Measurements from ENCODE around the gene SPAG7. TPM values are rescaled to one million over a fixed set of nuclear protein-coding genes. Genes with fewer than 3 reads are reported as not detected.

SPAG7 gene
- total RNA-seq, 1 experiment from 2014 or later = 97.3 TPM

GRCh38 chr17:4971826-4972225 is 4.2 kb upstream of the SPAG7 start:
- ATAC-seq (no peak), DNase-seq (ENCODE audit: low spot score) (no peak)
- POLR2A ChIA-PET = interaction anchor here (0.6 to 1.7 kb wide), 2 partner anchors 63 to 141 kb away, joined by 4 to 5 read pairs; no protein-coding TSS in a partner anchor
- CTCF ChIA-PET = interaction anchor here (3.2 kb wide), 1 partner anchor 8 kb away, joined by 14 read pairs; no protein-coding TSS in a partner anchor
- H3K4me3 Mint-ChIP-seq = no peak overlapping the region
- TF ChIP-seq, protein P1, sequence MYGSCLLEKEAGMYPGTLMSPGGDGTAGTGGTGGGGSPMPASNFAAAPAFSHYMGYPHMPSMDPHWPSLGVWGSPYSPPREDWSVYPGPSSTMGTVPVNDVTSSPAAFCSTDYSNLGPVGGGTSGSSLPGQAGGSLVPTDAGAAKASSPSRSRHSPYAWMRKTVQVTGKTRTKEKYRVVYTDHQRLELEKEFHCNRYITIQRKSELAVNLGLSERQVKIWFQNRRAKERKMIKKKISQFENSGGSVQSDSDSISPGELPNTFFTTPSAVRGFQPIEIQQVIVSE (CRISPR knock-in tag; IDR thresholded peaks at IDR 0.05; ENCODE audit: borderline replicate concordance) = no peak
- no peak for TF ChIP-seq SOX15 (CRISPR knock-in tag; IDR thresholded peaks at IDR 0.05)
- no peak for TF ChIP-seq EMX1 (CRISPR knock-in tag; IDR thresholded peaks at IDR 0.05)
- no peak for TF ChIP-seq ZNF423 (CRISPR knock-in tag; IDR thresholded peaks at IDR 0.05)
- no peak for TF ChIP-seq NR3C1 (CRISPR knock-in tag; conservative IDR thresholded peaks at IDR 0.05; ENCODE audit: low read depth)
- no peak for TF ChIP-seq CREM (CRISPR knock-in tag; IDR thresholded peaks at IDR 0.05)
- TF ChIP-seq PRRX2 (CRISPR knock-in tag; IDR thresholded peaks at IDR 0.05) = no peak
- TF ChIP-seq ZNF317 (CRISPR knock-in tag; IDR thresholded peaks at IDR 0.05; ENCODE audit: borderline replicate concordance, low read depth) = no peak
- no peak for TF ChIP-seq ZNF219 (CRISPR knock-in tag; IDR thresholded peaks at IDR 0.05; ENCODE audit: borderline replicate concordance)
- TF ChIP-seq, protein P2, sequence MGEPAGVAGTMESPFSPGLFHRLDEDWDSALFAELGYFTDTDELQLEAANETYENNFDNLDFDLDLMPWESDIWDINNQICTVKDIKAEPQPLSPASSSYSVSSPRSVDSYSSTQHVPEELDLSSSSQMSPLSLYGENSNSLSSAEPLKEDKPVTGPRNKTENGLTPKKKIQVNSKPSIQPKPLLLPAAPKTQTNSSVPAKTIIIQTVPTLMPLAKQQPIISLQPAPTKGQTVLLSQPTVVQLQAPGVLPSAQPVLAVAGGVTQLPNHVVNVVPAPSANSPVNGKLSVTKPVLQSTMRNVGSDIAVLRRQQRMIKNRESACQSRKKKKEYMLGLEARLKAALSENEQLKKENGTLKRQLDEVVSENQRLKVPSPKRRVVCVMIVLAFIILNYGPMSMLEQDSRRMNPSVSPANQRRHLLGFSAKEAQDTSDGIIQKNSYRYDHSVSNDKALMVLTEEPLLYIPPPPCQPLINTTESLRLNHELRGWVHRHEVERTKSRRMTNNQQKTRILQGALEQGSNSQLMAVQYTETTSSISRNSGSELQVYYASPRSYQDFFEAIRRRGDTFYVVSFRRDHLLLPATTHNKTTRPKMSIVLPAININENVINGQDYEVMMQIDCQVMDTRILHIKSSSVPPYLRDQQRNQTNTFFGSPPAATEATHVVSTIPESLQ (CRISPR knock-in tag; IDR thresholded peaks at IDR 0.05) = no peak
- no peak for TF ChIP-seq KAT7 (CRISPR knock-in tag; IDR thresholded peaks at IDR 0.05; ENCODE audit: borderline replicate concordance)
- TF ChIP-seq IRF2 (CRISPR knock-in tag; IDR thresholded peaks at IDR 0.05; ENCODE audit: borderline replicate concordance, low read depth) = no peak
- H3K9me3 Mint-ChIP-seq = no peaks in the 10 kb centered on the region
- H3K36me3 Mint-ChIP-seq = peaks cover 5% of the 10 kb centered on the region
- peaks cover 24% of the 10 kb centered on the region for H3K4me1 Mint-ChIP-seq
- H3K27ac Mint-ChIP-seq = no peak overlapping the region
- peaks cover 53% of the 10 kb centered on the region for H3K27me3 Mint-ChIP-seq (ENCODE audit: low read depth)

DNA sequence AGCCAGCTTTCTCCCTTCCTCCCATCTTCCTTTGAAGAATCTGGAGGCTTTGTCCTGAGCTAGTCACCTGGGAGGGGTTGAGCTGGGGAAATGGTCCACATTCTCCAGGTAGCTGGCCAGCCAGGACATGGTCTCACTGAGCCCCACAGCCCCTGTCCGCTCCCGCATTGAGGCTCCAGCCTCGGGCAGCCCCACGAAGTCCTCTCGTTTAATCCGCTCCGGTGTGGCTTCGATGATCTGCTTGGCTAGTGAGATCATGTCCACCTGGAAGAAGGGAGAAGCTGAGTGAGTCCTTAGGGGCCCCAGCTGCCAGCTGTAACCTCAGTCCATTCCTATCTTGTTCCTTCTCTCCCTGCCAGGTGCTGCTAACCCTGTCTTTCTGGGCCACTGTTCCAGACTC is 2.7 kb upstream of the SPAG7 start:
- TF ChIP-seq ESRRA (CRISPR knock-in tag; IDR thresholded peaks at IDR 0.05; ENCODE audit: borderline replicate concordance) (no peak), OVOL2 (CRISPR knock-in tag; IDR thresholded peaks at IDR 0.05; ENCODE audit: borderline replicate concordance) (no peak), FOXK1 (CRISPR knock-in tag; IDR thresholded peaks at IDR 0.05) (no peak), AFF4 (CRISPR knock-in tag; IDR thresholded peaks at IDR 0.05; ENCODE audit: borderline replicate concordance) (no peak), ZBTB21 (CRISPR knock-in tag; IDR thresholded peaks at IDR 0.05; ENCODE audit: borderline replicate concordance) (no peak), TP53 (CRISPR knock-in tag; IDR thresholded peaks at IDR 0.05) (no peak), GRHL2 (CRISPR knock-in tag; IDR thresholded peaks at IDR 0.05; ENCODE audit: insufficient replicate concordance, severe bottlenecking) (no peak), KAT7 (CRISPR knock-in tag; IDR thresholded peaks at IDR 0.05; ENCODE audit: borderline replicate concordance) (no peak), ERG (CRISPR knock-in tag; IDR thresholded peaks at IDR 0.05) (no peak), RELA (CRISPR knock-in tag; IDR thresholded peaks at IDR 0.05; ENCODE audit: borderline replicate concordance) (no peak), ZNF396 (CRISPR knock-in tag; IDR thresholded peaks at IDR 0.05; ENCODE audit: borderline replicate concordance) (no peak), ZNF232 (CRISPR knock-in tag; IDR thresholded peaks at IDR 0.05) (no peak)
- H3K27ac Mint-ChIP-seq = no peak overlapping the region
- CTCF ChIA-PET = interaction anchor here (1.2 to 3.2 kb wide), 3 partner anchors 10 to 61 kb away, joined by 6 to 14 read pairs (median 7); partner anchors contain the start of gene CAMTA2
- peaks cover 31% of the 10 kb centered on the region for H3K4me1 Mint-ChIP-seq
- ATAC-seq (no peak), DNase-seq (ENCODE audit: low spot score) (no peak)
- peaks cover 40% of the 10 kb centered on the region for H3K27me3 Mint-ChIP-seq (ENCODE audit: low read depth)
- peaks cover 10% of the 10 kb centered on the region for H3K9me3 Mint-ChIP-seq
- POLR2A ChIA-PET = interaction anchor here (0.6 to 4.8 kb wide), 2 partner anchors 23 to 106 kb away, joined by 3 to 45 read pairs; partner anchors contain the start of gene PFN1
- no peak overlapping the region for H3K4me3 Mint-ChIP-seq
- peaks cover 16% of the 10 kb centered on the region for H3K36me3 Mint-ChIP-seq
